Muscle layer of duodenum (tissue), 2 donors: ENCODE results near the gene ANXA11.

Experiments used
- H3K27ac ChIP-seq: one replicate; pipeline ENCODE4 v1.7.0; 2013; ENCODE audit warnings: mild to moderate bottlenecking, low read length
- H3K27me3 ChIP-seq: one replicate; pipeline ENCODE4 v1.7.0; 2013; ENCODE audit warnings: low read depth, mild to moderate bottlenecking, control low read depth, low read length
- H3K36me3 ChIP-seq, 2 donors: one replicate each; pipeline ENCODE4 v1.7.0; 2013; ENCODE audit warnings: low read length in 2 of 2, control low read depth in 1 of 2, mild to moderate bottlenecking in 1 of 2; ENCODE audit not compliant: insufficient read depth in 2 of 2, control insufficient read depth in 1 of 2
- H3K4me1 ChIP-seq, 2 donors: one replicate each; pipeline ENCODE4 v1.7.0; 2013; ENCODE audit warnings: low read length in 2 of 2, mild to moderate bottlenecking in 2 of 2, control low read depth in 1 of 2, moderate library complexity in 1 of 2; ENCODE audit not compliant: insufficient read depth in 2 of 2, control insufficient read depth in 1 of 2
- H3K4me3 ChIP-seq, 2 donors: one replicate each; pipeline ENCODE4 v1.7.0; 2013; ENCODE audit warnings: low read length in 2 of 2, low read depth in 1 of 2, mild to moderate bottlenecking in 1 of 2
- H3K9me3 ChIP-seq, 2 donors: one replicate each; pipeline ENCODE4 v1.7.0; 2013; ENCODE audit warnings: low read length in 2 of 2, control low read depth in 1 of 2, mild to moderate bottlenecking in 1 of 2; ENCODE audit not compliant: control insufficient read depth in 1 of 2
- donor health status: healthy.

Gene ANXA11

DNA sequence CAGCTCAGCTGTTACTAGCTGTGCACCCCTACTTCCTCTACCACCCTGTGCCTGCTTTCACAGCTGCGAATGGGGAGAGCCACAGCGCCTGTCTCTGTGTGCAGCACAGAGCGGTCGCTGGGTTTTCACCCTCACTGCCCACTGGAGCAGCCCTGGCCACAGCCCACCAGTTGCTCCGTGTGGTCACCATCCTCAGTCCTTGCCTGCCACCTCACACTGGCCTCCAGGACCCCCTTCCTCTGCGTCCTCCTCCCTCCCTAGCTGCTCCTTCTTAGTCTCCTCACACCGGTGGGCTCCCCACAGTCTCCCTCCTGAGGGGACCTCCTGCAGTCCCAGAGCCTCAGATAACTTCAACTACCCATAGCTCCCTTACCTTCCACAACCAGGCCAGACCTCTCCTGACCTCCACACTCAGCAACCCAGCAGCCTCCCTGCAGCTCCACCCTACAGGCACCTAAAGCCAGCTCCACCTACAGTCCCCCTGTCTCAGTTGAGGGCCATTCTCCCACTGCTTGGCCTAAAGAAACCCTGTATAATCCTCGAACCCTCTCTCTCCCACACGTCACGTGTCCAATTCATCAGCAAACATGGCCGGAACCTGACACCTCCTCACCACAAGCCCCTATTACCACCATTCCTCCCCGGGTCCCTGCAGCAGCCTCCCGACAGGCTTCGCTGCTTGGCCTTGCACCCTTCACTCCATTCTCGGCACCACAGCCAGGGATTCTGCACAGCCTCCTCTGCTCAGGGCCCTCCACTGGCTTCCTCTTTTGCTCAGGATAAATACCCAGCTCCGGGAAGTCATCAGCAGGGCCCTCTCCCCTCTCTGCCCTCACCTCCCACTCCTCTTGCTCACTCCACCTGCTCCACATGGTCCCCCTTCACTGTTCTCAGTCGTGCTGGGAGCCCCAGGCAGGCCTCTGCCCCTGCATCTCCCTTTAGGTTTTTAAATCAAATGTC, 44.7 kb downstream of the ANXA11 start:
- H3K27ac ChIP-seq: no peak overlapping the region
- no peak overlapping the region for H3K4me3 ChIP-seq
- H3K36me3 ChIP-seq: peaks cover 71 to 72% of the 10 kb centered on the region in 2 donors
- no peaks in the 10 kb centered on the region for H3K9me3 ChIP-seq
- H3K4me1 ChIP-seq: peaks cover 18 to 35% of the 10 kb centered on the region in 2 donors
- no peaks in the 10 kb centered on the region for H3K27me3 ChIP-seq

DNA sequence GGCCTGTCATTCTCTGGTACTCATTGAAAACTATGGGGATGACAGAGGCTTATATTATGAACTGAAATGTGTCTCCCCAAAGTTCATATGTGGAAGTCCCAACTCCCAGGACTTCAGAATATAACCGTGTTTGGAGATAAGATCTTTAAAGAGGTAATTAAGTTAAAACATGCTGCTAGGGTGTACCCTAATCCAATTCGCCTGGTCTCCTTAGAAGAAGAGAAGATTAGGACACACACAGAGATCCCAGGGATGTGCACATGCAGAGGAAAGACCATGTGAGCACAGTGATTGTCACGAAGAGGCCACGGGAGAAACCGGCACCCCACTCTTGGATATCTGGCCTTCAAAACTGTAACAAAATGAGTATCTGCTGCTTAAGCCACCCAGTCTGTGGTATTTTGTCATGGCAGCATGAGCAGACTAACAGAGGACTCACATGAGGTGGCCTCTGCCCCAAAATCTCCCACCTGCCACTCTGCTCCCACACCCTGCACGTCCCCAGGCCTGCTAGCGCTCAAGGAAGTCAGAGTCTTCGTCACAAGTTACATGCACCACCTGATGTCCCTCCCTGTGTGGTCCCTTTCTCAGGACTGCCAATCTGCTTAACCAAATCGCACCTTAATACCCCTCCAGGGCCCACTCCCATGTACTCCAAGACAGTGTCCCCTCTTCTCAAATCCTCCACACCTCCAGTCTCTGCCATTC, 46.0 kb downstream of the ANXA11 start:
- Histone ChIP-seq H3K27ac (peak overlapping the region; percentile 83), H3K9me3 (no peaks in the 10 kb centered on the region), H3K4me3 (no peak overlapping the region), H3K27me3 (no peaks in the 10 kb centered on the region), H3K4me1 (peaks cover 14 to 35% of the 10 kb centered on the region in 2 donors), H3K36me3 (peaks cover 69 to 73% of the 10 kb centered on the region in 2 donors)

DNA sequence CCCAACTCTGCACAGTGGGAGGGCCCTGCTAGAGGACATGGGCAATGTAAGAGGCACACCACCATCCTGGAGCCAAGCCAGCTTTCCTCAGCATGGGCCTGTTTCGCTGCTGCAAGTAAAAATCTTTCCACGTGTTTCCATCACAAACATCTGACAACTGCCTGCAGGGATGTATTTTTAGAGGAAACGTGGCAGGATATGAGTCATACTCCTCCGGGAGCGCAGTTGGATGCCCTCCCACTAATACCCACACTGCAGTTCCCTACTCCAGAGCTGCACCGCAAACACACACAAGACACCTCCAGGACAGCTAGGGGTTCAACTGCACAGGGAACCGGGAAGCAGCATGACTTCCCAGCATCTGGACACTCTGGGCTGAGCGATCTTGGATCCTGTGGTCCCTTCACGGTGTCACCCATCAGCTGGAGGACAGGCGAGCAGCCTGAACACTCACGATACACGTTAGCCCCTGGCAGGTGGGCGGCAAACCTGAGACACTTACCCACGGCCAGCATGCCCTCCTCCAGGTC, 46.7 kb downstream of the ANXA11 start:
- peaks cover 9 to 29% of the 10 kb centered on the region in 2 donors for H3K4me1 ChIP-seq
- H3K4me3 ChIP-seq: no peak overlapping the region
- peaks cover 64 to 71% of the 10 kb centered on the region in 2 donors for H3K36me3 ChIP-seq

DNA sequence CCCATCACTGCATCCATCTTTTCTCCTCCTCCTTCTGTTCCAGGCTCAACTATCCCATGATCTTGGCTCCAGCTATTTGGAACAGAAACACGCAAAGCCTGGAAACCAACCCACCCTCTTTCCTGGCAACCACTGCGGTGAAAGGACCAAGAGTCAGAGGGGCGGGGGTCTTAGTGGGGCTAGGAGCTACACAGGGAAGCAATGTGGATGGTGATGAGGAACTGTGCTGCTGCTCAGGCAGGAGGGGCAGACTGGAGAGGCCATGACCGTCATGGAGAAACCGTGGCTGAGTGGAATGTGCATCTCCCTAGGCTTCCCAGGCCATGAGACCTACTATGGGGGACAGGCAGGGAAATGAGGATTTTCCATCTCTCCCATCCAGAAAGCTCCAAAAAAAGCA, 47.2 kb downstream of the ANXA11 start:
- peaks cover 62 to 71% of the 10 kb centered on the region in 2 donors for H3K36me3 ChIP-seq
- H3K9me3 ChIP-seq: no peaks in the 10 kb centered on the region
- H3K4me3 ChIP-seq: no peak overlapping the region
- H3K27ac ChIP-seq: peak overlapping the region; percentile 83
- H3K27me3 ChIP-seq: no peaks in the 10 kb centered on the region
- peaks cover 9 to 24% of the 10 kb centered on the region in 2 donors for H3K4me1 ChIP-seq

More for the DNA sequence above, 46.7 kb downstream of the ANXA11 start:
- H3K9me3 ChIP-seq: no peaks in the 10 kb centered on the region
- no peaks in the 10 kb centered on the region for H3K27me3 ChIP-seq
- H3K27ac ChIP-seq: peak overlapping the region; percentile 83

DNA sequence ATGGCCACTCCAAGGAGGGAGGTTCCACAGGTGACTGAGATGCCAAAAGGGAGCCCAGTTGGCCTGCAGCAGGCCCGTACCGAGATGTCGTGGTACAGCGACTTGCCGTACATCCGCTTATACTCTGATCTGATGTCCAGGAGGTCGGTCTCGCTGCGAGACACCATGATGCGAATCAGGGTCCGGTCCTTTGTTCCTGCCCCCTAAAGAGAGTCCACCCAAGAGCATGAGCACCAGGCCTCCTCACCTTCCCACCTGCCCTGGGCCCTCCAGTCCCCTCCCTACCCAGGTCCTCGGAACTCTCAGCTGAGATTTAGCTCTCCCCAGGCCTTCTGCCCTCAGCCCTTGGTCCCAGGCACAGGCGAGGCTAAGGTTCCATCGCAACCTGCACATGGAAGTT, 47.8 kb downstream of the ANXA11 start:
- Histone ChIP-seq H3K36me3 (peaks cover 61 to 65% of the 10 kb centered on the region in 2 donors), H3K4me3 (no peak overlapping the region), H3K4me1 (peaks cover 9 to 24% of the 10 kb centered on the region in 2 donors), H3K27ac (peak overlapping the region; percentile 83), H3K9me3 (no peaks in the 10 kb centered on the region), H3K27me3 (no peaks in the 10 kb centered on the region)

DNA sequence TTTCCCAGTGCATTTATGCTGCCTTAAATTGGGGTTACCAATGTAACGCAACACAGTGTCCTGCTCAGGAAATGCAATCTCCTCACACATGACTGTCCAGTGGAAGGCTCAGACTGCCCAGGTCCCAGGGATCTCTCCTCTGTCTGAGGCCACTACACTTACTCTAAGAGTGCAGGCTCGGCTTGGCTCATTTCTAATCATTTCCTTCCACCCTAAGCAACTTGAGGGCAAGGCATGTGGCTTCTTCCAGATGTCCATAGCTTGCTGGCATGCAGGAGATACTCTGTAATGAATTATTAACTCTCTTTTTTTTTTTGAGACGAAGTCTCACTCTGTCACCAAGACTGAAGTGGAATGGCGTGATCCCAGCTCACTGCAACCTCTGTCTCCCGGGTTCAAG, 49.1 kb downstream of the ANXA11 start:
- H3K4me1 ChIP-seq: peaks cover 9 to 24% of the 10 kb centered on the region in 2 donors
- peaks cover 58 to 61% of the 10 kb centered on the region in 2 donors for H3K36me3 ChIP-seq
- no peak overlapping the region for H3K27ac ChIP-seq
- no peaks in the 10 kb centered on the region for H3K27me3 ChIP-seq
- no peaks in the 10 kb centered on the region for H3K9me3 ChIP-seq
- no peak overlapping the region for H3K4me3 ChIP-seq

DNA sequence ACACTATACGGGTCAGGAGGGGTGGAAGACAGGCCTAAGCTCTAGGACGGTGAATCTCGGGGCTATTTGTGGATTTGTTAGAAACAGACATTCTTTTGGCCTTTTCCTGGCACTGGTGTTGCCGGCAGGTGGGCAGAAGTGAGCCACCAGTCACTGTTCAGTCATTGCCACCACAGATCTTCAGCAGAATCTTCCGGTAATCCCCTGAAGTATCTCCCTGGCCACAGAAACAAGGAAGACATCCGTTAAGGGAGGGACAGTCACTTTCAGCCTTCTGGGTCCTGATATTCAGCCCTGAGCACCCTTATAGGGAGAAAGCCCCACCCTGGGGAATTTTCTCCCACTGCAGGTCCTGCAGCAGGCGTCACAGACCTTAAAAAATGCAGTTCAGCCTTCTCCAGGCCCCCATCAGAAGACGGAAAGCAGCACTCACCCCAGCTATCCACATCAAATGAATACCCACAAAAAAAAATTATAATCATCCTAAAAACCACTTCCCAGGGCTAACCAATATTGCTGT, 49.6 kb downstream of the ANXA11 start:
- Histone ChIP-seq H3K27ac (no peak overlapping the region), H3K4me3 (no peak overlapping the region), H3K27me3 (no peaks in the 10 kb centered on the region), H3K4me1 (peaks cover 9 to 24% of the 10 kb centered on the region in 2 donors), H3K36me3 (peaks cover 58 to 60% of the 10 kb centered on the region in 2 donors), H3K9me3 (no peaks in the 10 kb centered on the region)

DNA sequence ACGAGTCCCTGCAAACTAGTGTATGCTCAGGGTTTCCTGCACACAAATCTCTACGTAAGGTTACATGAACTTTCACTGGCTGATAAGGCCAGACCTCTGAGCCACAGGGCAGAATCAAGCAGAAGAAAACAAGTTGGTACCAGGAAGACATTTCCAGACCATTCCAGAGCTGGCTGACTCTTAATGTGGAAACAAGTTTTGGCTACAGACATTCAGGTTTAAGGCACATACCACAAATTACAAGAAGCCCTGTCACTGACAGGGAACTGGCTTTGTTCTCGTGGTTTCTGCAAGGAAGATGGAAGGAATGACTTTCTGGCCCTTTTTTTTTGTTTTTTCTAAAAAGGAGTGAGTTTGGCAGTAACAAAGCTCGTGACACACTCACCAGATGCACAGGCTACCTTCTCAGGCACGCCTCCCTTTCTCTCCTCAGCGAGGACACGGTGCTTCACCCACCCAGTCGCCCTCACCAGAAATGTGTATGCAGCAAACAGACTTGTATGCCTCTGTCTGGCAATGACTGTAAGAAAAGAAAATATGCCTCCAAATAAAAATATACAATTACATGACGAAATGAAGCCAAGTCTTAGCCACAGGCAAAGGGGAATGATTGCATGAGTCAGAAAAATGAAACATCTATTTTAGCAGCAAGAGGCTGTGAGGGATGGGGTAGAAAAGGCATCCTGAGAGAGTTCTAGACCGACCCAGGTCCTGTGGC, 50.2 kb downstream of the ANXA11 start:
- Histone ChIP-seq H3K36me3 (peaks cover 64 to 66% of the 10 kb centered on the region in 2 donors), H3K9me3 (no peaks in the 10 kb centered on the region), H3K4me1 (peaks cover 9 to 24% of the 10 kb centered on the region in 2 donors), H3K27me3 (no peaks in the 10 kb centered on the region), H3K27ac (no peak overlapping the region), H3K4me3 (no peak overlapping the region)

DNA sequence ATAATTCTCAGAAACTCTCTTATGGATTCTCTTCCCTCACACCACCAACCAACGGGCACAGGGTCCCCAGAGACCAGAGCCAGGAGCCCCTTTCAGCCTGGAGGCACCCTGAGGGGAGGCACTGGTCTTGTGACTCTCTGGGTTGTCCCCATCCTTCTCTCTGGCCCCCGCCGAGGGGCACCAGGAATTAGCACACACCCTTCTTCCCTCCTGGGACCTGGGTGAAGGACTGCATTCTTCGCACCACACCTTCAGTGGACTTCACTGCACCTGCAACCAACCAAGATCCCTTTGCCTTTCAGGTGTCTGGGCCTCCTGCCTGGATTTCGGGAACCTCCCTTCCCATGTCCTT, 50.7 kb downstream of the ANXA11 start:
- Histone ChIP-seq H3K4me1 (peaks cover 9 to 20% of the 10 kb centered on the region in 2 donors), H3K27me3 (no peaks in the 10 kb centered on the region), H3K9me3 (no peaks in the 10 kb centered on the region), H3K4me3 (no peak overlapping the region), H3K27ac (no peak overlapping the region), H3K36me3 (peaks cover 62 to 72% of the 10 kb centered on the region in 2 donors)

DNA sequence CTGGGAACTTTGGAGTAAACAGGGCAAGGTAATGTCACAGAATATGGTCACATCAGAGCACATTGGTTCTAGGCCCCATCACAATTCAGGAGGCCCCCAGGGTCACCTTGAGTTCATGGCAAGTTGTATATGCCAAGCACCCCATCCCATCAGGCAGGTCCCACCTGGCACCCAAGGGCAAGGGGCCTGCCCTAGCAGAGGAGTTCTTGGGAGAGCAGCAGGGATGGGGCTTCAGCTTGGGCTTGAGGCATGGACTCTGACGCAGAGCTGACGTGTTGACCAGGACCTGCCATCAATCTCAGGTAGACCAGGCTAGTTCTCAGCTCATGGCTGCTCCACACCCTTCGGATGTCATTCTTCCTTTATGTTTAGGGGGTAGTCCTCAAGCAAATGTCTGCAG, 51.9 kb downstream of the ANXA11 start:
- H3K9me3 ChIP-seq: peaks cover 0 to 5% of the 10 kb centered on the region in 2 donors
- H3K4me1 ChIP-seq: peaks cover 7 to 9% of the 10 kb centered on the region in 2 donors
- H3K27me3 ChIP-seq: no peaks in the 10 kb centered on the region
- H3K36me3 ChIP-seq: peaks cover 64 to 77% of the 10 kb centered on the region in 2 donors
- no peak overlapping the region for H3K27ac ChIP-seq
- no peak overlapping the region for H3K4me3 ChIP-seq
